Astrocyte (in vitro differentiated cells and primary cell): Measurements from ENCODE around the gene NFS1.

Experiments
- EZH2 ChIP-seq: IDR thresholded peaks from 2 replicates; pipeline ENCODE4 v1.6.1; 2012; ENCODE audit warnings: mild to moderate bottlenecking, low read length, inconsistent platforms; ENCODE audit not compliant: insufficient read depth
- TF ChIP-seq, protein P1 (sequence below): IDR thresholded peaks from 2 replicates; pipeline ENCODE4 v1.5.1; 2011; ENCODE audit warnings: low read depth, mild to moderate bottlenecking, inconsistent platforms, low read length, moderate library complexity; ENCODE audit not compliant: insufficient read depth

DNA sequence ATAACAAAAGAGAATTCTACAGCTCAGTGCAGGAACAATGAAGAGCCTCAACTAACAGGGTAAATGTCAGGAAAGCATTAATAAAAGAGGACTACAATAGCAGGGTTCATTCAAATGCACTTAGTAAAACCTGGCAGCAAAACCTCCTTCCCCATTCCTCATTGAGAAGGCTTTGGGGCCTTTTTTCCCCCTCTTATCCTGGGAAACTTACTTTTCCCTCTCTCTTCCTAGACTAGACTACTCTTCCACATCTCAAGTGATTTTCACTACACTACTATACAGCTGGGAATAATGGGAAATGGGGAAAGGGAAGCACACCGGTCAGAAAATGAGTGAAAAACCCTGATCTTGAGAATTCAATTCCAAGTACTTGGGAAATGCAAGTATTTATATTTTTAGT is 10.1 kb upstream of the NFS1 start:
- TF ChIP-seq, protein P1, sequence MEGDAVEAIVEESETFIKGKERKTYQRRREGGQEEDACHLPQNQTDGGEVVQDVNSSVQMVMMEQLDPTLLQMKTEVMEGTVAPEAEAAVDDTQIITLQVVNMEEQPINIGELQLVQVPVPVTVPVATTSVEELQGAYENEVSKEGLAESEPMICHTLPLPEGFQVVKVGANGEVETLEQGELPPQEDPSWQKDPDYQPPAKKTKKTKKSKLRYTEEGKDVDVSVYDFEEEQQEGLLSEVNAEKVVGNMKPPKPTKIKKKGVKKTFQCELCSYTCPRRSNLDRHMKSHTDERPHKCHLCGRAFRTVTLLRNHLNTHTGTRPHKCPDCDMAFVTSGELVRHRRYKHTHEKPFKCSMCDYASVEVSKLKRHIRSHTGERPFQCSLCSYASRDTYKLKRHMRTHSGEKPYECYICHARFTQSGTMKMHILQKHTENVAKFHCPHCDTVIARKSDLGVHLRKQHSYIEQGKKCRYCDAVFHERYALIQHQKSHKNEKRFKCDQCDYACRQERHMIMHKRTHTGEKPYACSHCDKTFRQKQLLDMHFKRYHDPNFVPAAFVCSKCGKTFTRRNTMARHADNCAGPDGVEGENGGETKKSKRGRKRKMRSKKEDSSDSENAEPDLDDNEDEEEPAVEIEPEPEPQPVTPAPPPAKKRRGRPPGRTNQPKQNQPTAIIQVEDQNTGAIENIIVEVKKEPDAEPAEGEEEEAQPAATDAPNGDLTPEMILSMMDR = no peak
- TF ChIP-seq EZH2 = no peak
